Mucosa of stomach (tissue), 1 donor: Measurements from ENCODE around the gene PARPBP.
"Not testable (repeated sequence)": the region's sequence is repeated elsewhere in the genome, so short reads cannot be mapped to it uniquely, and the experiment has no call there.

Source experiments
- H3K27me3 ChIP-seq: one replicate; pipeline ENCODE4 v1.7.0; 2013; ENCODE audit warnings: mild to moderate bottlenecking, low read length; ENCODE audit not compliant: control insufficient read depth, insufficient read depth
- H3K36me3 ChIP-seq: one replicate; pipeline ENCODE4 v1.7.0; 2013; ENCODE audit warnings: low read length; ENCODE audit not compliant: control insufficient read depth, insufficient read depth
- H3K4me1 ChIP-seq: one replicate; pipeline ENCODE4 v1.7.0; 2013; ENCODE audit warnings: mild to moderate bottlenecking, low read length; ENCODE audit not compliant: control insufficient read depth, insufficient read depth
- H3K4me3 ChIP-seq: one replicate; pipeline ENCODE4 v1.7.0; 2013; ENCODE audit warnings: low read length
- H3K9ac ChIP-seq: one replicate; pipeline ENCODE4 v1.7.0; 2013; ENCODE audit warnings: mild to moderate bottlenecking, low read length, moderate library complexity
- H3K9me3 ChIP-seq: one replicate; pipeline ENCODE4 v1.7.0; 2013; ENCODE audit warnings: mild to moderate bottlenecking, low read length, moderate library complexity; ENCODE audit not compliant: control insufficient read depth
- donor health status: Pancreatic carcinoma.

PARPBP gene

DNA sequence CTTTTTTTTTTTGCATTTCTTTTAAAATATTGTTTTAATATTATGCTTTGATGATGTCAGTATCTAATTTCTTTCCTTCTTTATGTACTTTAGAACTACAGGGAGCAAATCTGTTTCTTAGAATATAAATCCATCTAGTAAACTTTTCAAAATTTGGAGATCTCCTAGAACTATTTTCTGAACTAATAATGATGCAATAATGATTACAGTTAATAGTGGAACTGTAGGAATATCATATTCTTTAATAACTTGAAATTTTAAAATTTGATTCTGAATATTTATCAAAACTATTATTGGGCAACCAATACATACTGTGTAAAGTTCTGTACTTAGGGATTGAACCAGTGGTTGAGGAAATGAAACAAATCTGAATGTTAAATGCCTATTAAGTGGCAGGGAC is 100.8 kb downstream of the PARPBP start:
- no peaks in the 10 kb centered on the region for H3K9me3 ChIP-seq
- H3K27me3 ChIP-seq = no peaks in the 10 kb centered on the region
- no peak overlapping the region for H3K4me3 ChIP-seq
- H3K4me1 ChIP-seq = no peaks in the 10 kb centered on the region
- H3K9ac ChIP-seq = no peak overlapping the region
- no peaks in the 10 kb centered on the region for H3K36me3 ChIP-seq

DNA sequence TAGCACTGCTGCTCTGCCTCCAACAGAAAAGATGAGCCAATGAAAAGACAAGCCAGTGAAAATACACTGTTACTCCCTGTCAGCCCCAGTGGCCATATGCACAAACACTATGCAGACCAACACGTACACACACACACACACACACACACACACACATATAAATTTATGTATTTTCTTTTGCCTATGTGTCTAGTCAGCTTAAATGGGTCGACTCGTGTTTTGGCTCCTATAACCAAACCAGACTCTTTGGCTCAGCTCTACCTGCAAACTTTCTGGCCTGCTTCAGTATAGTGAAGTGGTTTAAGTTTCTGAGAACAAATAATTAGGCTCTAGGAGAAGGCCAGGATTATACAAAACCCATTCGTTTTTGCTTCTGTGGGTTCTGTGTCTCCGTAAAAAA is 108.0 kb downstream of the PARPBP start:
- Histone ChIP-seq H3K9me3 (no peaks in the 10 kb centered on the region), H3K4me3 (no peak overlapping the region), H3K27me3 (no peaks in the 10 kb centered on the region), H3K36me3 (no peaks in the 10 kb centered on the region), H3K4me1 (no peaks in the 10 kb centered on the region), H3K9ac (no peak overlapping the region)

DNA sequence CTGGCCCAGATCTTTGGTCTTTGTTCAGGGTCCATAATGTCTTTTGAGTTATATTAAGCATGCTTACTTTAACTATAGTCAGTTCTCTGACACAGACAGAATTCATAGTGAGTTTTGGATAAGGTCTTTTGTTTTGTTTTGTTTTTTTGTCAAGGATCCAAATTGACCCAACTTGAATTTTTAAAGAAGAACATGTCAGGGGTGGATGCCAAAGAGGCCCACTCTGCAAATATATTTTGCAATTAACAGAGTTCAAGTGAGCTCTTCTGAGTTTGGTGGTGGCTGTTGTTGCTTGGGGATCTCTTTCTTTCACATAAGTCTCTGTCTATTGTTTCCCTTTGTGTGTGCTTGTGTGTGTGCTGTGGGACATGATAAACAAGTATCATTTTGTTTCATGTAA is 112.1 kb downstream of the PARPBP start:
- H3K4me3 ChIP-seq = no peak overlapping the region
- no peaks in the 10 kb centered on the region for H3K9me3 ChIP-seq
- H3K27me3 ChIP-seq = no peaks in the 10 kb centered on the region

DNA sequence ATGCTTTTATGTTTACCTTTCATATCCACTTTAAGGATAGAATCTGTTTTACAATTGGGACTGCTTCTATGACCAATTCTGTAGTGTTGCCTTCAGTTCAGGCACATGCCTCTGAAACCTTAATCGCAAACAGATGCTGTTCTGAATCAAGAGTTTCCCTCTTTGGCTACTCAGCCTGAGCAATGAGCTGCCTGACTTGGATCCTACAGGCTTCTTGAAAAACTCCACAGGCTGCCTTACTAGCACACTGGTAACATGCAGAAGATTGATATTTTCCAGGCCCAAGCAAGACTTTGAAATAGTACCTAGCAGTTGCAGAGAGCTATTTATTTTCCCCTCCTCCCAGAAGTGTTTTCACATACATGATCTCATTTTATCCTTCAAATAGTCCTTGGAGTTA is 112.5 kb downstream of the PARPBP start:
- Histone ChIP-seq H3K36me3 (no peaks in the 10 kb centered on the region), H3K4me3 (no peak overlapping the region), H3K9me3 (no peaks in the 10 kb centered on the region), H3K27me3 (no peaks in the 10 kb centered on the region), H3K4me1 (no peaks in the 10 kb centered on the region), H3K9ac (no peak overlapping the region)

More for the DNA sequence above, 112.1 kb downstream of the PARPBP start:
- Histone ChIP-seq H3K36me3 (no peaks in the 10 kb centered on the region), H3K4me1 (no peaks in the 10 kb centered on the region), H3K9ac (no peak overlapping the region)

DNA sequence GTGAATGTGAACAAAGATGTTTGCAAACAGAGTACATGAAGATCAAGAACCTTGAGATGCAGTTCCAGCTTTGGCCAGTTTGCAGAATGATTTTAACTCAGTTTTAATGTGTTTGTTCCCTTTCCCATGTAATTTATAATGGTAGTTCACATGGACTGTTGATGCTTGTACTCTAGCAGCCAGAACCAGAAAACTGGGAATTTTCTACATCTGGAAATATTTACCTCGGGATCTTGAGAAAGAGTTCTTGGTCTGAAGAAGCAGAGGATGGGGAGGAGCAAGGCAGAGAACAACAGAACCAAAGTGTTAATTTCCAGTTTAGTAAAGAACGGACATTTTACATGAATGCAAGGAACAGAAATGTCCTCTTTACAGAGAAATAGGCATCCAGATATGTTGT is 114.6 kb downstream of the PARPBP start:
- Histone ChIP-seq H3K9ac (no peak overlapping the region), H3K4me3 (no peak overlapping the region), H3K36me3 (no peaks in the 10 kb centered on the region), H3K9me3 (no peaks in the 10 kb centered on the region), H3K27me3 (no peaks in the 10 kb centered on the region), H3K4me1 (no peaks in the 10 kb centered on the region)

DNA sequence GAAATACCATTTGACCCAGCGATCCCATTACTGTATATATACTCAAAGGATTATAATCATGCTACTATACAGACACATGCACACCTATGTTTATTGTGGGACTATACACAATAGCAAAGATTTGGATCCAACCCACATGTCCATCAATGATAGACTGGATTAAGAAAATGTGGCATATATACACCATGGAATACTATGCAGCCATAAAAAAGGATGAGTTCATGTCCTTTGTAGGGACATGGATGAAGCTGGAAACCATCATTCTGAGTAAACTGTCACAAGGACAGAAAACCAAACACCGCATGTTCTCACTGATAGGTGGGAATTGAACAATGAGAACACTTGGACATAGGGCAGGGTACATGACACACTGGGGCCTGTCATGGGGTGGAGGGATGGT is 120.9 kb downstream of the PARPBP start:
- not testable (repeated sequence) for H3K4me1 ChIP-seq, H3K9me3 ChIP-seq, H3K27me3 ChIP-seq, H3K4me3 ChIP-seq, H3K9ac ChIP-seq, H3K36me3 ChIP-seq
